Activated naive CD8-positive, alpha-beta T cell treated with anti-CD3 and anti-CD28 coated beads for 36 hours (primary cell): Measurements from ENCODE around the gene DCST1. TPM values are rescaled to one million over a fixed set of nuclear protein-coding genes. Genes with fewer than 3 reads are reported as not detected.
"Not testable (repeated sequence)": the region's sequence is repeated elsewhere in the genome, so short reads cannot be mapped to it uniquely, and the experiment has no call there.

Source experiments
- DNase-seq: peaks from one replicate; pipeline ENCODE4 v3.0.0; 2021
- H3K27ac Mint-ChIP-seq: one replicate; pipeline ENCODE4 v1.8.0; 2022; ENCODE audit warnings: mild to moderate bottlenecking, moderate library complexity, mixed read lengths
- H3K27me3 Mint-ChIP-seq: one replicate; pipeline ENCODE4 v1.8.0; 2022; ENCODE audit warnings: mild to moderate bottlenecking, mixed read lengths
- H3K36me3 Mint-ChIP-seq: one replicate; pipeline ENCODE4 v1.8.0; 2021; ENCODE audit warnings: mild to moderate bottlenecking, mixed read lengths
- H3K4me1 Mint-ChIP-seq: one replicate; pipeline ENCODE4 v1.8.0; 2021; ENCODE audit warnings: mixed read lengths
- H3K4me3 Mint-ChIP-seq: one replicate; pipeline ENCODE4 v1.8.0; 2022; ENCODE audit warnings: mild to moderate bottlenecking, moderate library complexity, mixed read lengths
- H3K9me3 Mint-ChIP-seq: one replicate; pipeline ENCODE4 v1.8.0; 2022; ENCODE audit warnings: mixed read lengths
- total RNA-seq, 2 experiments: library from RNA; stranded (reverse); gene quantifications; one replicate each; pipeline ENCODE4 v1.2.3, GENCODE V29; 2021

DCST1 gene, protein sequence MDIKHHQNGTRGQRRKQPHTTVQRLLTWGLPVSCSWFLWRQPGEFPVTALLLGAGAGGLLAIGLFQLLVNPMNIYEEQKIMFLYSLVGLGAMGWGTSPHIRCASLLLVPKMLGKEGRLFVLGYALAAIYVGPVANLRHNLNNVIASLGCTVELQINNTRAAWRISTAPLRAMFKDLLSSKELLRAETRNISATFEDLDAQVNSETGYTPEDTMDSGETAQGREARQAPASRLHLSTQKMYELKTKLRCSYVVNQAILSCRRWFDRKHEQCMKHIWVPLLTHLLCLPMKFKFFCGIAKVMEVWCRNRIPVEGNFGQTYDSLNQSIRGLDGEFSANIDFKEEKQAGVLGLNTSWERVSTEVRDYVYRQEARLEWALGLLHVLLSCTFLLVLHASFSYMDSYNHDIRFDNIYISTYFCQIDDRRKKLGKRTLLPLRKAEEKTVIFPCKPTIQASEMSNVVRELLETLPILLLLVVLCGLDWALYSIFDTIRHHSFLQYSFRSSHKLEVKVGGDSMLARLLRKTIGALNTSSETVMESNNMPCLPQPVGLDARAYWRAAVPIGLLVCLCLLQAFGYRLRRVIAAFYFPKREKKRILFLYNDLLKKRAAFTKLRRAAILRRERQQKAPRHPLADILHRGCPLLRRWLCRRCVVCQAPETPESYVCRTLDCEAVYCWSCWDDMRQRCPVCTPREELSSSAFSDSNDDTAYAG
- total RNA-seq: not detected

GRCh38 chr1:155033524-155033923 lies at the start of gene DCST1, which contains the start of gene DCST2:
Gene DCST1 (plus strand): TSS chr1:155033824. CDS start chr1:155034037, 213 bp downstream.
Gene DCST2 (minus strand): TSS chr1:155033781. CDS start chr1:155033701, 80 bp downstream.
- DNase-seq: no peak
- Mint-ChIP-seq H3K27ac (no peak within 1 kb of the TSS), H3K9me3 (no peaks in the 10 kb centered on the region), H3K27me3 (peaks cover under 1% of the 10 kb centered on the region), H3K36me3 (no peaks in the 10 kb centered on the region), H3K4me1 (no peaks in the 10 kb centered on the region), H3K4me3 (no peak within 1 kb of the TSS)

- H3K4me1 Mint-ChIP-seq: peaks cover 21% of the 10 kb centered on the region
- H3K27ac Mint-ChIP-seq, DNase-seq, H3K4me3 Mint-ChIP-seq, H3K27me3 Mint-ChIP-seq, H3K9me3 Mint-ChIP-seq: not testable (repeated sequence)
- H3K36me3 Mint-ChIP-seq: peaks cover 22% of the 10 kb centered on the region
These were observed 46.9 kb upstream of the DCST1 start for GRCh38 chr1:154986736-154987135.

GRCh38 chr1:154987326-154987725 lies 46.3 kb upstream of the DCST1 start:
- Mint-ChIP-seq H3K27me3 (no peaks in the 10 kb centered on the region), H3K27ac (no peak overlapping the region), H3K4me3 (no peak overlapping the region), H3K4me1 (peaks cover 19% of the 10 kb centered on the region), H3K36me3 (peaks cover 22% of the 10 kb centered on the region), H3K9me3 (no peaks in the 10 kb centered on the region)
- DNase-seq: no peak

- Mint-ChIP-seq H3K9me3 (no peaks in the 10 kb centered on the region), H3K27ac (no peak overlapping the region), H3K36me3 (peaks cover 22% of the 10 kb centered on the region), H3K4me1 (peaks cover 23% of the 10 kb centered on the region), H3K4me3 (no peak overlapping the region), H3K27me3 (no peaks in the 10 kb centered on the region)
- no peak for DNase-seq
These were observed 45.3 kb upstream of the DCST1 start for GRCh38 chr1:154988058-154988954.

GRCh38 chr1:154989195-154989860 lies 44.3 kb upstream of the DCST1 start:
- peaks cover 22% of the 10 kb centered on the region for H3K36me3 Mint-ChIP-seq
- H3K4me1 Mint-ChIP-seq: peaks cover 22% of the 10 kb centered on the region
- H3K27ac Mint-ChIP-seq: no peak overlapping the region
- no peak for DNase-seq
- H3K4me3 Mint-ChIP-seq: no peak overlapping the region
- no peaks in the 10 kb centered on the region for H3K27me3 Mint-ChIP-seq
- H3K9me3 Mint-ChIP-seq: no peaks in the 10 kb centered on the region

DNA sequence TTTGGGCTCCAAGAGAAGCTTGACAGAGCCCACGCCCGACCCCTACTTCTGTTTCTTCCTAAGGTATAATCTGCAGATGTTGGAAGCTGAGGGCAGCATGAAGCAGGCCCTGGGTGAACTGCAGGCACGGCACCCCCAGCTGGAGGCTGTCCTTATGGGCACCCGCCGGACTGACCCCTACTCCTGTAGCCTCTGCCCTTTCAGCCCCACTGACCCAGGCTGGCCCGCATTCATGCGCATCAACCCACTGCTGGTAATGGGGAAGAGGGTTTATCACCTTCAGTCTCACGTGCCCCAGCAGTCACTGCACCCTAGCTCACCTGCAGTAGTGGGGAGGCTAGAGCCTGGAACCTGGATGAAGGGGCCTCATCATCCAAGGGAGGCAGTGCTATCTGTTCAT lies 43.3 kb upstream of the DCST1 start:
- Mint-ChIP-seq H3K4me3 (no peak overlapping the region), H3K27ac (no peak overlapping the region), H3K36me3 (peaks cover 19% of the 10 kb centered on the region), H3K4me1 (peaks cover 27% of the 10 kb centered on the region), H3K27me3 (no peaks in the 10 kb centered on the region), H3K9me3 (no peaks in the 10 kb centered on the region)
- DNase-seq: no peak

DNA sequence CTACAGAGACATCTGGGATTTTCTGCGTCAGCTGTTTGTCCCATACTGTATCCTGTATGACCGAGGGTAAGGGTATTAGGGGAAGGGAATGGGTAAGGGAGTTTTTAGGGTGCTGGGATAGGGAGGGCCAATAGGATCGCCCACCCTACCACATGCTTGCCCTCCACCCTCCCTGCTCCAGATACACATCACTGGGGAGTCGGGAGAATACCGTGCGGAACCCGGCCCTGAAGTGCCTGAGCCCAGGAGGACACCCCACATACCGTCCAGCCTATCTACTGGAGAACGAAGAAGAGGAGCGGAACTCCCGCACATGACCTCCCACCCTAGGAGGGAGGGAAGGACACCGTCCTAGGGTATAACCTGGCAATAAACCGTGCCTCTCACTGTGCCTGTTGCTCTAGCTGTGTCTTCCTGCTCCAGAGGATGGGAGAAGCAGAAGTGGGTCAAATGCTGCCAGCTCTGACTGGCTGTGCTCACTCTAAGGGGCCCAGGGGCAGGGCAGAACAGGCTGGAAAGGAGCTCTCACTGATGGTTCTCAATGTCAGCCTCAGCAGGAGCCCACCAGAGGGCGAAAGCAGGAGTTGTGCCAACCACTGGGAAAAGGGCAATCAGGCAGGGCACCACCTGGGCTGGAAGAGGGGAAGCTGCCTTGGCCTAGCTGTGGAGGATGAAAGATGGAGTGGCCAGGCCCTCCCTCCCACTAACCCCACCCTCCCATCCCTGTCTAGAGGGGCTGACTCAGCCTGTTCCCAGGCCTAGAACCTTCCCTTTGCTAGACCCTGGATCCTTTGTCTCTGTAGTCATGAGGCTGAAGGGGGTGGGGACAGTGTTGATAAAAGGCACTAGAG lies 40.7 kb upstream of the DCST1 start:
- Mint-ChIP-seq H3K4me3 (no peak overlapping the region), H3K36me3 (peaks cover 14% of the 10 kb centered on the region), H3K4me1 (peaks cover 33% of the 10 kb centered on the region), H3K9me3 (no peaks in the 10 kb centered on the region), H3K27ac (no peak overlapping the region), H3K27me3 (peaks cover 19% of the 10 kb centered on the region)
- DNase-seq: no peak

GRCh38 chr1:154993572-154994268 lies 39.9 kb upstream of the DCST1 start, which contains the start of gene LENEP:
Gene LENEP (plus strand): TSS chr1:154993586. CDS start chr1:154993608, 22 bp downstream.
- H3K4me3 Mint-ChIP-seq: no peak within 1 kb of the TSS
- H3K27ac Mint-ChIP-seq: no peak within 1 kb of the TSS
- H3K4me1 Mint-ChIP-seq: peaks cover 33% of the 10 kb centered on the region

DNA sequence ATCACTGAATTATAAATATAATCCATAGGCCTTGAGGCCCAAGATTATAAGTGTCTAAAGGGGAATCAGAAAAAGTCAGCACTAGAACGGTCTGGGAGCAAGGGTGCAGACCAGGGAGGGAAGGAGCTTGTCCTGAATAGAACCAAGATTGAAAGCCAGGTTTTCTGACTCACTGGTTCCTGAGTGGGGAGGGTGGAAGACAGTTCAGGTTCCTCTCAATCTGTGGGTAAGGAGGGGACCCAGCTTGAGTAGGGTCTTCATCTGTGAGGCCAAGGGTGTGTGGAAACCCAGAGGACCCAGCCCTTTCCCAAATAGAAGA lies 39.4 kb upstream of the DCST1 start:
- no peaks in the 10 kb centered on the region for H3K9me3 Mint-ChIP-seq
- no peak overlapping the region for H3K4me3 Mint-ChIP-seq
- H3K4me1 Mint-ChIP-seq: peaks cover 34% of the 10 kb centered on the region
- peaks cover 20% of the 10 kb centered on the region for H3K27me3 Mint-ChIP-seq
- no peak overlapping the region for H3K27ac Mint-ChIP-seq
- DNase-seq: no peak
- H3K36me3 Mint-ChIP-seq: peaks cover 5% of the 10 kb centered on the region

More at GRCh38 chr1:154993572-154994268, 39.9 kb upstream of the DCST1 start, which contains the start of gene LENEP:
- H3K27me3 Mint-ChIP-seq: peaks cover 20% of the 10 kb centered on the region
- no peak for DNase-seq
- no peaks in the 10 kb centered on the region for H3K9me3 Mint-ChIP-seq
- H3K36me3 Mint-ChIP-seq: peaks cover 9% of the 10 kb centered on the region

DNA sequence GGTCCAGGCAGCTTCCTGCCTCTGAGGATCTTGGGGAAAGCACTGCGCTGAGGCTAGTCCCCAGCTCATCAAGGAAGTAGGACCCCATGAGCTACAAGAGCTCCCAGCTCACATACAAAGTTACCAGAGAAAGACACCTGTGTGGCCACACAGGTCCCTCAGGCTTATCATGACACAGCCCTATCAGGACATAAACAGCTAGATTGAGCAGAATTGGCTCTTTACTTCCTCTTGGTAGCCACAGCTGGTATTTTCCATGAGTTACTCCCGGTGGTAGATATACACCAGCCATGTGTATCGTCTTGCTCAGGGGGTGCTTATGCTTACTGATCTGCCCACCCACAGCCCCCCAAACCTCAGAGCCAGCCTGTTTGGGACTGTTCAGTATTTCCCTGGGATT lies 39.0 kb upstream of the DCST1 start:
- no peaks in the 10 kb centered on the region for H3K9me3 Mint-ChIP-seq
- peaks cover 5% of the 10 kb centered on the region for H3K36me3 Mint-ChIP-seq
- no peak overlapping the region for H3K4me3 Mint-ChIP-seq
- peaks cover 20% of the 10 kb centered on the region for H3K27me3 Mint-ChIP-seq
- no peak overlapping the region for H3K27ac Mint-ChIP-seq
- DNase-seq: no peak
- H3K4me1 Mint-ChIP-seq: peaks cover 33% of the 10 kb centered on the region

GRCh38 chr1:154995301-154995983 lies 38.2 kb upstream of the DCST1 start:
- not testable (repeated sequence) for H3K4me3 Mint-ChIP-seq, H3K36me3 Mint-ChIP-seq, H3K27ac Mint-ChIP-seq, H3K9me3 Mint-ChIP-seq, DNase-seq
- H3K4me1 Mint-ChIP-seq: peaks cover 39% of the 10 kb centered on the region
- peaks cover 20% of the 10 kb centered on the region for H3K27me3 Mint-ChIP-seq

- H3K36me3 Mint-ChIP-seq: peaks cover 3% of the 10 kb centered on the region
- DNase-seq: no peak
- H3K4me1 Mint-ChIP-seq: peaks cover 42% of the 10 kb centered on the region
- H3K4me3 Mint-ChIP-seq: no peak overlapping the region
- H3K27ac Mint-ChIP-seq: no peak overlapping the region
- no peaks in the 10 kb centered on the region for H3K9me3 Mint-ChIP-seq
- peaks cover 20% of the 10 kb centered on the region for H3K27me3 Mint-ChIP-seq
These were observed 36.5 kb upstream of the DCST1 start for GRCh38 chr1:154996966-154997701.
